Measurements from ENCODE around the gene RNF141. TPM values are rescaled to one million over a fixed set of nuclear protein-coding genes. Genes with fewer than 3 reads are reported as not detected.

Gene RNF141
- total and polyA plus RNA-seq, 2 experiments from 2014 or later, result 35.9 to 46.9 TPM

- H3K4me1 ChIP-seq (ENCODE audit: insufficient read depth), result peaks cover 16% of the 10 kb centered on the region
- no peak overlapping the region for H3K4me3 ChIP-seq
- no peak for DNase-seq
- no peaks in the 10 kb centered on the region for H3K9me3 ChIP-seq (ENCODE audit: low read depth)
- in situ Hi-C loops (cut with MboI), result no loop called here
- H3K4me2 ChIP-seq (ENCODE audit: unreplicated experiment), result no peak overlapping the region
- H3K27ac ChIP-seq, result no peak overlapping the region
- H3K9ac ChIP-seq, result no peak overlapping the region
- TF ChIP-seq EZH2phosphoT487 (IDR thresholded peaks at IDR 0.05; ENCODE audit: insufficient read depth, low read depth) (no peak), EZH2 (IDR thresholded peaks at IDR 0.05; ENCODE audit: insufficient read depth, poor library complexity, severe bottlenecking) (no peak)
- peaks cover 17% of the 10 kb centered on the region for H3F3A ChIP-seq (ENCODE audit: insufficient read depth)
- H3K79me2 ChIP-seq (ENCODE audit: insufficient read depth), result no peaks in the 10 kb centered on the region
- H4K20me1 ChIP-seq (ENCODE audit: insufficient read depth), result no peaks in the 10 kb centered on the region
- no peaks in the 10 kb centered on the region for H3K9me2 ChIP-seq (ENCODE audit: insufficient read depth)
- no peak overlapping the region for H2AFZ ChIP-seq
- 96 to 100% methylated on average over 10 of the region's 10 CpGs for WGBS, 2 experiments (ENCODE audit: low coverage in 1 of 2, low lambda C conversion rate in 2 of 2, missing lambda C conversion rate in 2 of 2)
- no peaks in the 10 kb centered on the region for H3K27me3 ChIP-seq (replicated peaks; ENCODE audit: insufficient read depth)
- H3K36me3 ChIP-seq (ENCODE audit: low read depth), result no peaks in the 10 kb centered on the region
Observed at GRCh38 chr11:10486161-10486840, 54.7 kb downstream of the RNF141 start.

GRCh38 chr11:10485646-10486045, 55.3 kb downstream of the RNF141 start:
- H3K4me3 ChIP-seq, result no peak overlapping the region
- no peak overlapping the region for H3K9ac ChIP-seq
- WGBS, 2 experiments (ENCODE audit: low coverage in 1 of 2, low lambda C conversion rate in 2 of 2, missing lambda C conversion rate in 2 of 2), result 50% methylated on average over 2 of the region's 2 CpGs
- no peak for DNase-seq
- TF ChIP-seq EZH2phosphoT487 (IDR thresholded peaks at IDR 0.05; ENCODE audit: insufficient read depth, low read depth), result no peak
- TF ChIP-seq EZH2 (IDR thresholded peaks at IDR 0.05; ENCODE audit: insufficient read depth, poor library complexity, severe bottlenecking), result no peak
- H3K9me3 ChIP-seq (ENCODE audit: low read depth), result no peaks in the 10 kb centered on the region
- H3F3A ChIP-seq (ENCODE audit: insufficient read depth), result peaks cover 10% of the 10 kb centered on the region; the same call in 1 of the 2 replicates
- no peaks in the 10 kb centered on the region for H3K9me2 ChIP-seq (ENCODE audit: insufficient read depth)
- H3K79me2 ChIP-seq (ENCODE audit: insufficient read depth), result no peaks in the 10 kb centered on the region
- peaks cover 9% of the 10 kb centered on the region for H3K4me1 ChIP-seq (ENCODE audit: insufficient read depth)
- H3K27ac ChIP-seq, result no peak overlapping the region
- no peaks in the 10 kb centered on the region for H4K20me1 ChIP-seq (ENCODE audit: insufficient read depth)
- no peaks in the 10 kb centered on the region for H3K27me3 ChIP-seq (replicated peaks; ENCODE audit: insufficient read depth)
- H3K4me2 ChIP-seq (ENCODE audit: unreplicated experiment), result no peak overlapping the region
- H2AFZ ChIP-seq, result no peak overlapping the region
- H3K36me3 ChIP-seq (ENCODE audit: low read depth), result no peaks in the 10 kb centered on the region
- in situ Hi-C loops (cut with MboI), result no loop called here

- H3K79me2 ChIP-seq (ENCODE audit: insufficient read depth), result no peaks in the 10 kb centered on the region
- H3K27me3 ChIP-seq (replicated peaks; ENCODE audit: insufficient read depth), result no peaks in the 10 kb centered on the region
- no peak overlapping the region for H3K4me3 ChIP-seq
- H3K9me2 ChIP-seq (ENCODE audit: insufficient read depth), result no peaks in the 10 kb centered on the region
- no peak overlapping the region for H3K27ac ChIP-seq
- H3K36me3 ChIP-seq (ENCODE audit: low read depth), result no peaks in the 10 kb centered on the region
- DNase-seq, result no peak
- no peak for TF ChIP-seq EZH2phosphoT487 (IDR thresholded peaks at IDR 0.05; ENCODE audit: insufficient read depth, low read depth)
- no peak for TF ChIP-seq EZH2 (IDR thresholded peaks at IDR 0.05; ENCODE audit: insufficient read depth, poor library complexity, severe bottlenecking)
- 94 to 95% methylated on average over 16 of the region's 16 CpGs for WGBS, 2 experiments (ENCODE audit: low coverage in 1 of 2, low lambda C conversion rate in 2 of 2, missing lambda C conversion rate in 2 of 2)
- H4K20me1 ChIP-seq (ENCODE audit: insufficient read depth), result no peaks in the 10 kb centered on the region
- H2AFZ ChIP-seq, result no peak overlapping the region
- no peak overlapping the region for H3K4me2 ChIP-seq (ENCODE audit: unreplicated experiment)
- peaks cover under 1% of the 10 kb centered on the region; the same call in 1 of the 2 replicates for H3F3A ChIP-seq (ENCODE audit: insufficient read depth)
- no peaks in the 10 kb centered on the region for H3K9me3 ChIP-seq (ENCODE audit: low read depth)
- in situ Hi-C loops (cut with MboI), result no loop called here
- H3K9ac ChIP-seq, result no peak overlapping the region
- no peaks in the 10 kb centered on the region for H3K4me1 ChIP-seq (ENCODE audit: insufficient read depth)
Observed at GRCh38 chr11:10484461-10485180, 56.4 kb downstream of the RNF141 start.

- Histone ChIP-seq H3K79me2 (ENCODE audit: insufficient read depth) (no peaks in the 10 kb centered on the region), H3K4me3 (no peak overlapping the region), H3F3A (ENCODE audit: insufficient read depth) (no peaks in the 10 kb centered on the region), H3K27me3 (replicated peaks; ENCODE audit: insufficient read depth) (no peaks in the 10 kb centered on the region), H3K9me3 (ENCODE audit: low read depth) (no peaks in the 10 kb centered on the region), H3K36me3 (ENCODE audit: low read depth) (no peaks in the 10 kb centered on the region), H3K9me2 (ENCODE audit: insufficient read depth) (no peaks in the 10 kb centered on the region), H4K20me1 (ENCODE audit: insufficient read depth) (no peaks in the 10 kb centered on the region), H3K4me2 (ENCODE audit: unreplicated experiment) (no peak overlapping the region), H3K4me1 (ENCODE audit: insufficient read depth) (no peaks in the 10 kb centered on the region), H3K9ac (no peak overlapping the region), H3K27ac (no peak overlapping the region), H2AFZ (no peak overlapping the region)
- DNase-seq, result no peak
- TF ChIP-seq EZH2phosphoT487 (IDR thresholded peaks at IDR 0.05; ENCODE audit: insufficient read depth, low read depth) (no peak), EZH2 (IDR thresholded peaks at IDR 0.05; ENCODE audit: insufficient read depth, poor library complexity, severe bottlenecking) (no peak)
- 65 to 69% methylated on average over 3 of the region's 3 CpGs for WGBS, 2 experiments (ENCODE audit: low coverage in 1 of 2, low lambda C conversion rate in 2 of 2, missing lambda C conversion rate in 2 of 2)
- in situ Hi-C loops (cut with MboI), result no loop called here
Observed at GRCh38 chr11:10483584-10483983, 57.4 kb downstream of the RNF141 start.

All from GM23248 (cell line).